Measurements from ENCODE around the gene PCBP3.

DNA sequence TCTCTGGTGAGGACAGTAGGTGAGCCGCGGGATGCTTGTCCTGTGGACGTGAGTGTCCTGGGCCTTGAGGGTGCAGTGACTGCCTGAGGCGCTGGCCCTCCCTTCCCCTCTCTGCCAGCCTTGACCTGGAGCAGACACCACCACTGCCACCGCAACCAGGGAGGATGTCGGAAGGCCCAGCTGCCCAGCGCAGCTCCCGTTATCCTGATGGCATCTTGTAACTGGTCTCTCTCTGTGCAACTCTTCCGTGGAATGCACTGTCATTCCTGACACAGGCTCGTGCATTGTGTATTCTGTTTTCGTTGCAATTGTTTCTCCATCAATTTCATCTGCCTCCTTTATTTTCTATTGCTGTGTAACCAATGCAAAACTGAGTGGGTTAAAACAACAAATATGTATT, 118.2 kb downstream of the PCBP3 start:
- TF ChIP-seq POLR2A (IDR thresholded peaks at IDR 0.05; ENCODE audit: control extremely low read depth in 1 of 2, low read depth in 2 of 2, low read length in 2 of 2) (no peak), USF2 (IDR thresholded peaks at IDR 0.05; ENCODE audit: low read length) (no peak), RBBP5 (IDR thresholded peaks at IDR 0.05; ENCODE audit: borderline replicate concordance, low read depth, low read length) (no peak), POLR2AphosphoS5 (IDR thresholded peaks at IDR 0.05; ENCODE audit: low read depth, low read length) (no peak), EZH2 (IDR thresholded peaks at IDR 0.05; ENCODE audit: low read depth, low read length, severe bottlenecking) (no peak), MAX (IDR thresholded peaks at IDR 0.05) (no peak), CTCF (IDR thresholded peaks at IDR 0.05; ENCODE audit: control extremely low read depth in 1 of 3, insufficient read depth in 1 of 3, low read depth in 1 of 3, low read length in 3 of 3) (no peak), TCF12 (IDR thresholded peaks at IDR 0.05; ENCODE audit: low read depth, low read length) (no peak), ATF2 (IDR thresholded peaks at IDR 0.05; ENCODE audit: low read length) (no peak), CEBPB (IDR thresholded peaks at IDR 0.05; ENCODE audit: low read depth, low read length) (no peak), NRF1 (IDR thresholded peaks at IDR 0.05; ENCODE audit: low read depth, low read length) (no peak), TAF1 (IDR thresholded peaks at IDR 0.05; ENCODE audit: low read depth, low read length) (no peak), PHF8 (conservative IDR thresholded peaks at IDR 0.05; ENCODE audit: low read depth, low read length) (no peak), BCL11A (IDR thresholded peaks at IDR 0.05; ENCODE audit: low read depth in 2 of 2, low read length in 2 of 2) (no peak)
